NCI-H146 treated with DMSO at 0.1 percent for 48 hours (cell line): Measurements from ENCODE around the gene BUD23.
"Not testable (repeated sequence)": the region's sequence is repeated elsewhere in the genome, so short reads cannot be mapped to it uniquely, and the experiment has no call there.

ENCODE experiments used
- DNase-seq: peaks from one replicate; lab custom pipeline; 2025; ENCODE audit not compliant: unreplicated experiment; lab: John Stamatoyannopoulos, UW

The BUD23 gene

GRCh38 chr7:73718905-73719805, 35.8 kb downstream of the BUD23 start, which contains the start of gene STX1A:
Gene STX1A, minus strand, starts transcription at chr7:73719669. Its CDS starts 38 bp downstream, at chr7:73719631.
- DNase-seq: peak; percentile 28

GRCh38 chr7:73719806-73720169, 36.4 kb downstream of the BUD23 start:
- DNase-seq: no peak

- not testable (repeated sequence) for DNase-seq
Observed at GRCh38 chr7:73720443-73720842, 37.0 kb downstream of the BUD23 start.

GRCh38 chr7:73721377-73721817, 38.0 kb downstream of the BUD23 start:
- DNase-seq: no peak

- not testable (repeated sequence) for DNase-seq
Observed at GRCh38 chr7:73722182-73722581, 38.8 kb downstream of the BUD23 start.

- DNase-seq: no peak
Observed at GRCh38 chr7:73722785-73723184, 39.4 kb downstream of the BUD23 start.

- no peak for DNase-seq
Observed at GRCh38 chr7:73723813-73724212, 40.4 kb downstream of the BUD23 start.

- DNase-seq: no peak
Observed at GRCh38 chr7:73726083-73726466, 42.7 kb downstream of the BUD23 start.

- DNase-seq: no peak
Observed at GRCh38 chr7:73727952-73728351, 44.6 kb downstream of the BUD23 start.

GRCh38 chr7:73728551-73728950, 45.2 kb downstream of the BUD23 start:
- no peak for DNase-seq

- no peak for DNase-seq
Observed at GRCh38 chr7:73730485-73730884, 47.1 kb downstream of the BUD23 start.

GRCh38 chr7:73732397-73732796, 49.0 kb downstream of the BUD23 start:
- DNase-seq: no peak

GRCh38 chr7:73734619-73735527, 51.5 kb downstream of the BUD23 start:
- peak; percentile 56 for DNase-seq

GRCh38 chr7:73735528-73735905, 52.1 kb downstream of the BUD23 start:
- DNase-seq: no peak

- no peak for DNase-seq
Observed at GRCh38 chr7:73736885-73737284, 53.5 kb downstream of the BUD23 start.

- DNase-seq: no peak
Observed at GRCh38 chr7:73737491-73738219, 54.3 kb downstream of the BUD23 start.

GRCh38 chr7:73738220-73738611, 54.8 kb downstream of the BUD23 start:
- peak; percentile 32 for DNase-seq

- peak; percentile 93 for DNase-seq
Observed at GRCh38 chr7:73738612-73739386, 55.4 kb downstream of the BUD23 start, which contains the start of gene ABHD11. Gene ABHD11, minus strand, starts transcription at chr7:73738802. Its CDS starts 32 bp downstream, at chr7:73738770.

GRCh38 chr7:73739387-73739767, 56.0 kb downstream of the BUD23 start:
- no peak for DNase-seq

GRCh38 chr7:73740212-73740611, 56.8 kb downstream of the BUD23 start:
- no peak for DNase-seq
